ENCODE data around the gene FAM236C.
"Not testable (repeated sequence)": the region's sequence is repeated elsewhere in the genome, so short reads cannot be mapped to it uniquely, and the experiment has no call there.

FAM236C gene

GRCh38 chrX:72912315-72912714 is at the start of gene FAM236C:
FAM236C (plus strand) TSS chrX:72912615; CDS start chrX:72912715, 100 bp downstream.
- DNase-seq: not testable (repeated sequence)

GRCh38 chrX:72882898-72883297 is 29.5 kb upstream of the FAM236C start:
- DNase-seq: not testable (repeated sequence)

- not testable (repeated sequence) for DNase-seq
These were observed 22.7 kb upstream of the FAM236C start for GRCh38 chrX:72889740-72890139.

GRCh38 chrX:72916096-72916495 is 3.7 kb downstream of the FAM236C start:
- DNase-seq: not testable (repeated sequence)

- not testable (repeated sequence) for DNase-seq
These were observed 19.9 kb downstream of the FAM236C start for GRCh38 chrX:72932283-72932682.

GRCh38 chrX:72936455-72936854 is 24.0 kb downstream of the FAM236C start:
- not testable (repeated sequence) for DNase-seq

GRCh38 chrX:72936882-72937455 is 24.6 kb downstream of the FAM236C start:
- DNase-seq: not testable (repeated sequence)

- not testable (repeated sequence) for DNase-seq
These were observed 25.5 kb downstream of the FAM236C start, which contains the start of gene FAM236A for GRCh38 chrX:72937906-72938305. FAM236A (plus strand) TSS chrX:72938206; CDS start chrX:72938263, 57 bp downstream.

- DNase-seq: not testable (repeated sequence)
These were observed 29.9 kb downstream of the FAM236C start for GRCh38 chrX:72942272-72942671.

- DNase-seq: not testable (repeated sequence)
These were observed 30.8 kb downstream of the FAM236C start for GRCh38 chrX:72943035-72943818.

GRCh38 chrX:72943819-72944169 is 31.4 kb downstream of the FAM236C start, which contains the start of gene DMRTC1:
DMRTC1 (minus strand) TSS chrX:72943837; CDS start chrX:72875694, 68,143 bp downstream.
- DNase-seq: not testable (repeated sequence)

- DNase-seq: not testable (repeated sequence)
These were observed 47.6 kb downstream of the FAM236C start for GRCh38 chrX:72959971-72960370.

Measured in NCI-H226 (cell line).